Measurements from ENCODE around the gene EMC8. TPM values are rescaled to one million over a fixed set of nuclear protein-coding genes. Genes with fewer than 3 reads are reported as not detected.

EMC8 gene
- total and polyA plus RNA-seq, 2 donors (not counting 1 experiment from before 2014, with no cell fraction given) = 22.1 to 33.1 TPM

GRCh38 chr16:85734311-85735017, 64.9 kb downstream of the EMC8 start:
- Histone ChIP-seq H2AFZ (ENCODE audit: insufficient read depth, low read depth, low read length, poor library complexity, severe bottlenecking) (peak overlapping the region; percentile 21), H3K4me1 (ENCODE audit: control insufficient read depth in 2 of 2, insufficient read depth in 2 of 2, low read length in 2 of 2) (peaks cover 30 to 38% of the 10 kb centered on the region in 2 donors), H3K36me3 (replicated peaks in 1 of 2; ENCODE audit: control extremely low read depth in 1 of 2, control insufficient read depth in 1 of 2, extremely low read depth in 1 of 2, insufficient read depth in 2 of 2, low read length in 1 of 2) (peaks cover 2 to 27% of the 10 kb centered on the region in 2 experiments), H3K9ac (ENCODE audit: low read length) (peak overlapping the region; percentile 50), H3K9me3 (ENCODE audit: control extremely low read depth in 1 of 3, control insufficient read depth in 2 of 3, insufficient read depth in 1 of 3, low read length in 2 of 3) (no peaks in the 10 kb centered on the region), H3K4me2 (replicated peaks; ENCODE audit: low read depth, low read length, poor library complexity, severe bottlenecking) (peak overlapping the region; percentile 74), H4K20me1 (ENCODE audit: control insufficient read depth, insufficient read depth, low read length, poor library complexity, severe bottlenecking) (peaks cover 53% of the 10 kb centered on the region), H3K27me3 (replicated peaks in 1 of 4; ENCODE audit: control extremely low read depth in 1 of 4, control insufficient read depth in 3 of 4, insufficient read depth in 4 of 4, low read length in 3 of 4) (no peaks in the 10 kb centered on the region), H3K4me3 (ENCODE audit: control extremely low read depth in 1 of 5, extremely low read depth in 1 of 5, insufficient read depth in 1 of 5, low read depth in 2 of 5, low read length in 4 of 5) (peak overlapping the region in 1 of 5 experiments; percentile 38), H3K79me2 (ENCODE audit: control insufficient read depth, insufficient read depth, low read length) (peaks cover 76% of the 10 kb centered on the region), H3K27ac (ENCODE audit: low read length in 2 of 2) (no peak overlapping the region)
- intact Hi-C loops (cut with micrococcal nuclease) = loop anchor here (1.0 to 5.0 kb wide), 3 partner anchors 17 to 47 kb away; partner anchors contain the start of genes C16orf74 and GINS2
- TF ChIP-seq EZH2 (IDR thresholded peaks at IDR 0.05; ENCODE audit: borderline replicate concordance, insufficient read depth, low read depth, low read length, poor library complexity, severe bottlenecking) = no peak
- ATAC-seq (ENCODE audit: low read depth) (no peak), DNase-seq (no peak)
- Mint-ChIP-seq H3K4me3 (no peak overlapping the region), H3K4me1 (peaks cover 33% of the 10 kb centered on the region), H3K27me3 (no peaks in the 10 kb centered on the region), H3K27ac (no peak overlapping the region), H3K9me3 (ENCODE audit: insufficient read depth) (no peaks in the 10 kb centered on the region)
- ChIA-PET CTCF (interaction anchor here (4.7 kb wide), 1 partner anchor 26 kb away, joined by 33 read pairs; no protein-coding TSS in a partner anchor), POLR2A (interaction anchor here (3.8 kb wide), 1 partner anchor 19 kb away, joined by 24 read pairs; no protein-coding TSS in a partner anchor)
- WGBS (ENCODE audit: insufficient coverage) = 84% methylated on average over 8 of the region's 10 CpGs

GRCh38 chr16:85733839-85734170, 65.5 kb downstream of the EMC8 start:
- no peak overlapping the region for H3K4me3 ChIP-seq (ENCODE audit: control extremely low read depth in 1 of 5, extremely low read depth in 1 of 5, insufficient read depth in 1 of 5, low read depth in 2 of 5, low read length in 4 of 5)
- TF ChIP-seq EZH2 (IDR thresholded peaks at IDR 0.05; ENCODE audit: borderline replicate concordance, insufficient read depth, low read depth, low read length, poor library complexity, severe bottlenecking) (no peak), CTCF (IDR thresholded peaks at IDR 0.05) (no peak)
- Mint-ChIP-seq H3K9me3 (ENCODE audit: insufficient read depth) (no peaks in the 10 kb centered on the region), H3K4me3 (no peak overlapping the region), H3K27me3 (no peaks in the 10 kb centered on the region), H3K27ac (no peak overlapping the region), H3K4me1 (peaks cover 33% of the 10 kb centered on the region)
- 93% methylated on average over 10 of the region's 11 CpGs for WGBS (ENCODE audit: insufficient coverage)
- peaks cover 76% of the 10 kb centered on the region for H3K79me2 ChIP-seq (ENCODE audit: control insufficient read depth, insufficient read depth, low read length)
- intact Hi-C loops (cut with micrococcal nuclease) = no loop called here
- ChIA-PET POLR2A (no interaction called here), CTCF (no interaction called here)
- no peaks in the 10 kb centered on the region for H3K9me3 ChIP-seq (ENCODE audit: control extremely low read depth in 1 of 3, control insufficient read depth in 2 of 3, insufficient read depth in 1 of 3, low read length in 2 of 3)
- ATAC-seq (ENCODE audit: low read depth) (no peak), DNase-seq (no peak)
- H2AFZ ChIP-seq (ENCODE audit: insufficient read depth, low read depth, low read length, poor library complexity, severe bottlenecking) = no peak overlapping the region
- H3K9ac ChIP-seq (ENCODE audit: low read length) = no peak overlapping the region
- H3K36me3 ChIP-seq (replicated peaks in 1 of 2; ENCODE audit: control extremely low read depth in 1 of 2, control insufficient read depth in 1 of 2, extremely low read depth in 1 of 2, insufficient read depth in 2 of 2, low read length in 1 of 2) = peaks cover 0 to 23% of the 10 kb centered on the region in 2 experiments
- H3K27me3 ChIP-seq (replicated peaks in 1 of 4; ENCODE audit: control extremely low read depth in 1 of 4, control insufficient read depth in 3 of 4, insufficient read depth in 4 of 4, low read length in 3 of 4) = no peaks in the 10 kb centered on the region
- H3K4me2 ChIP-seq (replicated peaks; ENCODE audit: low read depth, low read length, poor library complexity, severe bottlenecking) = no peak overlapping the region
- no peak overlapping the region for H3K27ac ChIP-seq (ENCODE audit: low read length in 2 of 2)
- H4K20me1 ChIP-seq (ENCODE audit: control insufficient read depth, insufficient read depth, low read length, poor library complexity, severe bottlenecking) = peaks cover 60% of the 10 kb centered on the region
- H3K4me1 ChIP-seq (ENCODE audit: control insufficient read depth in 2 of 2, insufficient read depth in 2 of 2, low read length in 2 of 2) = peaks cover 30 to 38% of the 10 kb centered on the region in 2 donors
